GM18861 (cell line): Measurements from ENCODE around the gene LCLAT1.
"Not testable (repeated sequence)": the region's sequence is repeated elsewhere in the genome, so short reads cannot be mapped to it uniquely, and the experiment has no call there.

ENCODE experiments used
- ATAC-seq: cut with Tn5 transposase; IDR thresholded peaks from one replicate; pipeline ENCODE4 v1.9.1; 2021; ENCODE audit not compliant: unreplicated experiment

LCLAT1 gene

DNA sequence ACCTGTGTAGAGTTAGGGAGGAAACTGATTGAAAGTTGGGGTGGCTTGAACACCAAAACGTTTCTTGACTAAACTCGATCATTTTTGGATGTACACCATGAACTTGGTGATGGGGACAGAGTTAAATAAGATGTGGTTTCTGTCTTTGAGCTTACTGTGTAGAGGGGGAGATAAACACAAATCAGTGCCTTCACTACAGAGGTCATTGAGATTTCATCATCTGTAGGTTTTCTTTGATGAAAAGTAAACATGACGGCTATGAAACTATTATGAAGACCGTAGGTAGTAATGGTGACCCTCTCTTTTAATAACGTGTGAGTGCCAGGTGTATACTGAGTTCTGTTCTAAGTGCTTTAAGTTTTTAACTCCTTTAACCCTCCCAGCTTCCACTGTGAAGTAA is 6.5 kb downstream of the LCLAT1 start:
- no peak for ATAC-seq

DNA sequence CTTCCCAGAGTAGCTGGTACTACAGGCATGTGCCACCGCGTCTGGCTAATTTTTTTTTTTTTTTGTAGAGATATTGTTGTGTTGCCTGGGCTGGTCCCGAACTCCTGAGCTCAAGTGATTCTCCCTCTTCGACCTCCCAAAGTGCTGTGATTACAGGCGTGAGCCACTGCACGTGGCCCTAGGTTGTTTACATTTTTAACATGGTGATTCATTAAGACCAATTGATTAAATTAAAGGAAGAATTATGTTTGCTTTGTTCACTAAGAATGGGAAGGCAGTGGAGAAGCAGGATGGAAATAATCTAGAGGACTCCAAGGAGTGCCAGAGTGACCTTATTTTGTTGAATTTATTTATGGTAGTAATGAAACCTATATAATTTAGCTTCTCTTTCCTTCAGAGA is 7.5 kb downstream of the LCLAT1 start:
- ATAC-seq = no peak

DNA sequence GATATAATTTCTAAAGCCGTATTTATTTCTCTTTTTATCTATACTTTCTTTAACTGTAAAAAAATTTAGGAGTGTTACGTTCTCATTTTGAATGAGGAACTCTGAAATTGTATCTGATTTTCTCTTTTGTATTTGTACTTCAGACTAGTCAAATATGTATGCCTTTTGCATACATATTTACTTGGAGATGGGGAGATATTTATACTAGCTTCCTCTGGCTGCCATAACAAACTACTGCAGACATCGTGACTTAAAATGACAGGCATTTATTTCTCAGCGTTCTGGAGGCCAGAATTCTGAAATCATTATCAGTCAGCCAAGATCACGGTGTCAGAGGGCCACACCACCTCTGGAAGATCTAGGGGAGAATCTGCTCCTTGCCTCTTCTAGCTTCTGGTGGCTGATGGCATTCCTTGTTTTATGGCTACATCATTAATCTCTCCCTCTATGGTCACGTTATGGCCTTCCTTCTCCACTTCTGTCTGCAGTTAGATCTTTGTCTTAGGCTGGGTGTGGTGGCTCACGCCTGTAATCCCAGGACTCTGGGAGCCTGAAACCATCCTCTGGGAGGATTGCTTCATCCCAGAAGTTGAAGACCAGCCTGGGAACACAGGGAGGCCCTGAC is 8.2 kb downstream of the LCLAT1 start:
- no peak for ATAC-seq

DNA sequence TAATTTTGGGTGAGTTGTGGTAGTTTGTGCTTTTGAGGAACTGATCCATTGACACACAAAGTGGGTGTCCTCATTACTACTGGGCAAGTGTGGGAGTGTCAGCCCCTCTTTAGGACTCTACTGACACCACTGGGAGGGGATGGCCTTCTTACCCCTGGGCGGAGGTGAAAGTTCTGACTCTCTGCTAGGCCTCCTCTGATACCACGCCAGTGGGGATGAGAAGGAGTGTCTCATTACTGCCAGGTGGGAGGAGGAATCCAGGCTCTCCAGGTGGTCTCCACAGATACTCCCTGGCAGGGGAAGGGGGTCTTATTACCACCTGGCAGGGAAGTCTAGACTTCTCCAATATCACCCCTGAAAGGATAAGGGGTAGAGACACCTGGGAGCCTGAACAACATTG is 9.1 kb downstream of the LCLAT1 start:
- no peak for ATAC-seq

DNA sequence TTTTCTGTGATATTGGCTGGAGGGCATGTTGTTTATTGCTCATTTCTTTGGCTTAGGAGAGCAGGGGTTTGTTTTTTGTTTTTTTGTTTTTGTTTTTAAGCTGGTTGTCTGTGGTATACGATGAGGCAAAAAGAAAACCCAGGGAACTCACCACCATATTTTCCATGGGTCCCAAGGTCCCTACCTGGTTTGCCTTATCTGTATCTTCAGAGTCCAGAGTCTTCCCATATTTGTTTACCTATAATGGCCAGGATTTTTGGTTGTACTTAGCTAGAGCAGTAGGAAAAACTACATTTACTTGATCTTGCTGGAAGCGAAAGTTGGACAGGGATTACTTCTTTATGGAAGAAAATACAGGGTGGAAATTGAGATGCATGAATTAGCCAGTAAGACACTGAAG is 9.5 kb downstream of the LCLAT1 start:
- no peak for ATAC-seq

DNA sequence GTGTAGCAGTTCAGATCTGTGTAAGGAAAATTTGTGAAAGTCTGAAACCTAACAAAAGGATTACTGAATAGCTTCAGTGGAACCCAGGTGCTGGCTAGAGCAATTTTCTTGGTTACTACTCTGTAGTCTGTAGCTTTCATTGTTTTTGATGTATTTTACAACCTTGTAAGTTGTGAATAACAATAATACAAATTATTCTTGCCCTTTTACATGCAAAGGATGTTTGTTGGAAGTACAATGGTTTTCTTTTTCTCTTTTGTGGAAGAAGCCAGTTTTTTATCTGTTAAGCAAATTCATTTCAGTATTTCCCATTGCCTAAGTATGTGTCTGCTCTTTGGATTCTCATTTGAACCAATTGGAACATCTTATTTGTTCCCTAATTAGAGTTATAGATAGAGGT is 10.2 kb downstream of the LCLAT1 start:
- ATAC-seq = no peak

DNA sequence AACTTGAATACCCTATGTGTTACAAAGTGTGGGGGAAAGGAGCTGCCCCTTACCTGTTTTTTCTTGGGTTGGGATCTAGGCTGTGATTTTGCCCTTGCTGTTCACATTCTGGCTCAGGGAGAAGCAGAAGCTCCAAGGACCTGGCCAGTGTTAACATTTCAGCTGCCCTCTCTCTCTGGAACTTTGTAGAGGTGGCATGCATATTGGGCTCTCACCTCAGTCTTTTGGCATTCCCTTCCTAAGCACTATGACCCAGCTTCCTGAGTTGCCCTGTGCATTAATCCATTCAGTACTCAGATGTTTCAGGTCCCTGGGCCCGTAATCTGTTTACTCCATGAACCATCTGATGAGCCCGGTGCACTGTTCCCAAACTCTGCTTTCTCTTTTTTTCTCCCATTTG is 12.1 kb downstream of the LCLAT1 start:
- ATAC-seq = no peak

DNA sequence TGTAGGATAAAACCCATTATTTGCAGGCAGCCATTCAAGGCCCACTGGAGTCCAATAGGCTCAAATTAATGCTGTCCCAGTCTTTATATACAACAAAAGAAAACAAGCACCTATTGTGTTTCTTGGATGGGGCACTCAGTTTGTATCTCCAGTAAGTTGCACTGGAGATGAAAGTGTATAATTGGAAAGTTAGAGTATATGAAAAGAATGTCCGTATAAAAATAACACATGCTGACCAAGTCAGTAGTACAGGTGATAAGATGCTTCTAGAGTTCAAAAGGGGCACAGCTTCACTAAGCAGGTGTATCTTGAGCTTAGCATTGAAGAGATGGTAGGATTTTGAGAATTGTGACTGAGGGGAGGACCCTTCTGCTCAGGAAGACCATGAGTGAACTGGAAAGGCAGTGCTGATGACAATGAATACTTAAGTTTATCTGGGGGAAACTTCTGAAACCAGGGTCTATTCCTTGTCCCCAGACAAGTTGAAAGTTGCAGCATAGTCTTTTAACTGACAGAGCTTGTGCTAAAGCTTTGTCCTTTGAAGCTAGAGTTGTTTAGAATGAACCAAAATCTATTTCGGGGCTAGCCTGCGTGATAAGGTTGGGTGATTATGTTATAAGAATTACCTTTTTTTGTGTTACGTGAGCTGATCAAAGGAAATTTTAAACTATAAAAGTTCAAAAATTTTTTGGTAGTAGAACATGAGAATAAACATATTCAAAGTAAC is 15.2 kb downstream of the LCLAT1 start:
- no peak for ATAC-seq

DNA sequence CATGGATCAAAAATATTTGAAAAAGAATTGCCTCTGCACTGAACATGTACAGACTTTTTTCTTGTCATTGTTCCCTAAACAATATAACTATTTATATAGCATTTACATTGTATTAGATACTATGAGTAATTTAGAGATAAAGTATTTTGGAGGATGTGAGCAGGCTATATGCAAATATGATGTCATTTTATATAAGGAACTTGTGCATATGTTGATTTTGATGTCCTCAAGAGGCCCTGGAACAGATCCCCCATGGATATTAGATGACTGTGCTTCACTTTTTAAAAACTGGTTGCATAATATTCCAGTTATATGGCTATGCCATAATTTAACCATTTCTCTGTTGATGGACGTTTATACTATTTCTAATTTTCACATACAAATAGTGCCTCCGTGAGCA is 16.5 kb downstream of the LCLAT1 start:
- no peak for ATAC-seq

DNA sequence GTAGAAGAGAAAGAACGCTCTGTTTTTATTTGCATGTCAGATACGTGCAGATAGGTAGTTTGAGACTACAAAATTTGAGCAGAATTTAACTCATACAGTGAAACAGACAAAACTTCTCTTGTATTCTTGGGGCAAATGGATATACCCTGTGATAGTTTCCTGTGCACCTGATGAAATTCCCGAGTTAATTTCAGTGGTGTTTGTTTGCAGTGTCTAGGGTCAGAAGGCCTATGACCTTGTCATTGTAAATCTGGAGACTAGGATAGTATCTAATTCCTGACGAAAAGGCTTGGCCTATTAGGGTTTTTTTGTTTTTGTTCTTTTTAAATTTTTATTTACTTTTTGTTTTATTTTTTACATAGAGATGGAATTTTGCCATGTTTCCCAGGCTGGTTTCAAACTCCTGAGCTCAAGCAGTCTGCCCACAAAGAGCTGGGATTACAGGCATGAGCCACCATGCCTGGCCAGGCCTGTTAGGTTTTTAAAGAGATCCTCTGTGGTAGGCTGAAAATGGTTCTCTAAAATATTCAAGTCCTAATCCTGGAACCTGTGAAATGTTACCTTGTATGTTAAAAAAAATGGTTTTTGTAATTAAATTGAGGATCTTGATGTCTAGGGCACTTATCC is 17.6 kb downstream of the LCLAT1 start:
- no peak for ATAC-seq

DNA sequence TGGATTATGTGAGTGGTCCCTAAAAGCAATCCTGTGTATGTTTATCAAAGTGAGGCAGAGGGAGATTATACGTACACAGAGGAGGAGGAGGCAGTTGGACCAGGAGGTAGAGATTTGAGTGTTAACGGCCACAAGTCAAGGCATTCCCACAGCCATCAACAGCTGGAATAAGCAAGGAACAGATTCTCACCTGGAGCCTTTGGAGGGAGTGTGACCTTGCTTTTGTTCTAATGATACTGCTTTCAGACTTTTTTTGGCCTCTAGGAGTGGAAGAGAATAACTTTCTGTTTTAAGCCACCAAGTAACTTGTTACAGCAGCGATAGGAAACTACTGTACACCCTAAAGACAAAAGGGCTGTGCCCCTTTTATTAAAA is 18.1 kb downstream of the LCLAT1 start:
- ATAC-seq = no peak

DNA sequence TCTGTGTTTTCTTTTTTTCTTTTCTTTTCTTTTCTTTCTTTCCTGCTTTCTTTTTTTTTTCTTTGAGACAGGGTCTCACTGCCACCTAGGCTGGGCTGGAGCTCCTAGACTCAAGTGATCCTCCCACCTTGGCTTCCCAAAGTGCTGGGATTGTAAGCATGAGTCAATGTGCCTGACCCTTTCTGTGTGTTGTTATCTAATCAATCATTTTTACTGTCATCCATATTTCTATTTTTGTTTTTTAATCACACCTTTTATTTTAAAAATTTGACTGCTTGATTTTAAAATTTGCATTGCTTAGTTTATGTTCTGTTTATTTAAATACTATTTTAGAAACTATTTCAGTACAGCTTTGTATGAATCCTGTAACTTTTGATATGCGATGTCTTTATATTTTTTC is 19.2 kb downstream of the LCLAT1 start:
- ATAC-seq = no peak

DNA sequence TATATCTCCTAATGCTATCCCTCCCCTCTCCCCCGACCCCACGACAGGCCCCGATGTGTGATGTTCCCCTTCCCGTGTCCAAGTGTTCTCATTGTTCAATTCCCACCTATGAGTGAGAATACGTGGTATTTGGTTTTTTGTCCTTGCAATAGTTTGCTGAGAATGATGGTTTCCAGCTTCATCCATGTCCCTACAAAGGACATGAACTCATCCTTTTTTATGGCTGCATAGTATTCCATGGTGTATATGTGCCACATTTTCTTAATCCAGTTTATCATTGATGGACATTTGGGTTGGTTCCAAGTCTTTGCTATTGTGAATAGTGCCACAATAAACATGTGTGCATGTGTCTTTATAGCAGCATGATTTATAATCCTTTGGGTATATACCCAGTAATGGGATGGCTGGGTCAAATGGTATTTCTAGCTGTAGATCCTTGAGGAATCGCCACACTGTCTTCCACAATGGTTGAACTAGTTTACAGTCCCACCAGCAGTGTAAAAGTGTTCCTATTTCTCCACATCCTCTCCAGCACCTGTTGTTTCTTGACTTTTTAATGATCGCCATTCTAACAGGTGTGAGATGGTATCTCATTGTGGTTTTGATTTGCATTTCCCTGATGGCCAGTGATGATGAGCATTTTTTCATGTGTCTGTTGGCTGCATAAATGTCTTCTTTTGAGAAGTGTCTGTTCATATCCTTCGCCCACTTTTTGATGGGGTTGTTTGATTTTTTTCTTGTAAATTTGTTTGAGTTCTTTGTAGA is 20.2 kb downstream of the LCLAT1 start:
- ATAC-seq = not testable (repeated sequence)

DNA sequence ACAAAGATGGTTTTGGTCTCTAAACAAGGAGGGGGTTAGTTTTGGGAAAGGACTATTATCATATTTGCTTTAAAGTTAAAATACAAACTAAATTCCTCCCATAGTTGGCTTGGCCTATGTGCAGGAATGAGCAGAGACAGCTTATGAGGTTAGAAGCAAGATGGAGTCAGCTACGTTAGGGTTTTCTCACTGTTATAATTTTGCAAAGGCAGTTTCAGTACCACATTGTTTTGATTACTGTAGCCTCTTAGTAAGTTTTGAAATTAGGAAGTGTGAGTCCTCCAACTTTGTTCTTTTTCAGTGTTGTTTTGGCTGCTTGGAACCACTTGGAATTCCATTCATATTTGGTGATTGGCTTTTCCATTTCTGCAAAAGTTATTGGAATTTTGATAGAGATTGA is 23.4 kb downstream of the LCLAT1 start:
- ATAC-seq = no peak

DNA sequence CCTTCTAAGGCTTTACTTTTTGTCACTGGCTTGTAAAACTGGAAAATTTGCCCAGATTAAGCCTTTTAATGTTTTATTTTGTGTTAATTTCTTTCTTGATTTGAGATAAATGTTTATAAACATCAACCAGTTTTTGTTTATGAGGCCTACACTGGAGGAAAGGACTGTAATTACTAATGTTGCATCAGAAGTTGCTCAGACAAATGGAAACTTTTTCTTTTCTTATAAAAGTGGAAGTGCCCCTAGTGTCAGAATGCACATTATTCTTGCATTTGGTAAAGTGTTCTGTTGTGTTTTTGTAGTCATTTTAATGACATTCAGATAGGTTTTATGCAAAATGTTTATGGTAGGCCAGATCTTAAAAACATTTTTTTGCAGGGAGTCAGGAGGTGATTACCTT is 25.3 kb downstream of the LCLAT1 start:
- no peak for ATAC-seq

DNA sequence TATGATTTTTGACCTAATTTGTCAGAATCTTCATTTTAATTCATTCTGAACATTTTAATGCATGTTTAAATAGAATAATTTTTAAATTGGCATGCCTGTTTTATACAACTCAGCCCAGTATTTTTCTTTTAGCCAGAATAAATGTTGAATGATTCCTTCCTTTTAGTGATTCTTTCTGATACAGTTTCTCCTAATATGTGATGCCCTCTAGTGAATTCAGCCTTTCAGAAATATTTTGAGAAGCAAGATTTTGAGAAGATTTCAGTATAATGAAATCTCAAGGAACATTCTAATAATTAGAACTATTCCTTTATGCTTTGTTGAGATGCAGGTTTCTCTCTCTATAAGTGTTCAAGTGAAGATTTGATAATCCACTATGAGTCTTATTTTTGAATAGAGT is 28.5 kb downstream of the LCLAT1 start:
- ATAC-seq = no peak

DNA sequence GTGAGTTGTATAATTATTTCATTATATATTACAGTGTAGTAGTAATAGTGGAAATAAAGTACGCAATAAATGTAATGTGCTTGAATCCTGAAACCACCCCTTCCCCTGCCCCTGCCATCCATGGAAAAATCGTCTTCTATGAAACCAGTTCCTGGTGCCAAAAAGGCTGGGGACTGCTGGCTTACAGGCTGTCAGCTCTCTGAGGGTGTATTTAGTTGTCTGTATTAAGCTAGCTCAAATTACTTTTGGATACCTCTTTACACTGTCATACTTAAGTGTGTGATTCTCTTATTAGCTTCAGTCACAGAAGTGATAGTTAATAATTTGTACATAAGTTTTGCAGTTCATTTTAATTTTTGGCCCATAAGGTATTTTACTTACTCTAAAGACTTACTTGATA is 29.6 kb downstream of the LCLAT1 start:
- ATAC-seq = no peak

DNA sequence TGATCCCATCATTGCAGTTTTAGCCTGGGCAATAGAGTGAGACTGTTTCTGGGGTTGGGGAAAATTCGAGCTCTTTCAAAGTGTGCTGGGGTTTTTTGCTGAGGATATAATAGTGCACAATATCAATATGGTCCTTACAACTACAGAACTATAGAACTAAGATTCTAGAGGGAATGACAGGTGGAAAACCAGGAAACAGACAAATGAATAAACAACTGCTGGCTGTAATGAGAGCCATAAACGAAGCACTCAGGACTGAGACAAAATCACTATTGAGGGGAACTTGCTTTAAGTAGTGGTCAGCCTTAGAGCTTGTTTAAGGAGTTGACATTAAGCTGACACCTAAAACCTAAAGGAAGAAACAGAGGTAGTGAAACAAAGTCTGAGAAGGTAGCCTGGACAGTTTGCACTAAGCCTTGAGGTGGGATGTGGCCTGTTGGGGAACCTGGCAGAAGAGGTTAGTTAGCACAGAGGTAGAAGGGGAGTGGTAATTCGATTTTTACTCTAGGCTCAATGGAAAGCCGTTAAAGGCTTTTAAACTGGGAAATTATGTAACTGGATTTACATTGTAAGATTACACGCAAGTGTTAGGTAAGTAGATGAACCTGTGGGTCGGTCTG is 33.8 kb downstream of the LCLAT1 start:
- no peak for ATAC-seq

DNA sequence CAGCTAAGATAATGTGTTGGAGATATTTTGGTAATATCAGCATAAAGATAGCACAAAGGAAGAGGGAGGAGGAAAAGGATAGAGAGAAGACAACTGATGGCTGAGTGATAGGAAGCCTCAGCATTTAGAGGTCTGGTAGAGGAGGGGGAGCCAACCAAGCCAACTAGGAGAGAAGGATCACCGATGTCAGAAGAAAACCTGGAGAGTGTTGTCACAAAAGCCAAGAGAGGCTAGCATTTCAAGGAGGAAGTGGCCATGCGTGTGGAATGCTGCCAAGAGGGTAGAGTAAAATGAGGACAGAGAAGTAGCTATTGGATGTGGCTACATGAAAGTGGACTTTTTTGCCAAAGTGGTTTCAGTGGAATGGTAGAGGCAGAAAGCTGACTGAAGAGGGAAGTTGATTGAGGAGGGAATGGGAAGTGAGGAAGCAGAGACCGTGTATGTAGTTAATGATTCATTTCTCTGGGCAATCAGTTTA is 34.3 kb downstream of the LCLAT1 start:
- ATAC-seq = no peak

DNA sequence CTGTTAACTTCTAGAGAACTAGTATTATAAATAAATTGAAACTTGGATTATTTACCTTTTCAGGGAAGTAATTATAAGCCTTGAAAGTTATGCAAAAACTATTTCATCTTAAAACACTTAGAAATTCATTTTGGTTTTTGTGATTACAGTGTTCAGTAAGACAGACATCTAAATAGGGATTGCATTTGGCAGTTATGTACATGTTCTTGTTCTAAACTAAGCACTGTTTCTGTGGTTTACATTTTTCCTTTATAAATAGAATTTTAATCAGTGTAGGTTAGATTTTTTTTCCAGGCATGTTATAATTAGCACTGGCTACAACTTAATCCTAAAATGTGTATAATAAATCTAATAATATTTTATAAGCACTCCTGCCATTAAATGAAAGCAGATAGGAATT is 35.0 kb downstream of the LCLAT1 start:
- ATAC-seq = no peak

DNA sequence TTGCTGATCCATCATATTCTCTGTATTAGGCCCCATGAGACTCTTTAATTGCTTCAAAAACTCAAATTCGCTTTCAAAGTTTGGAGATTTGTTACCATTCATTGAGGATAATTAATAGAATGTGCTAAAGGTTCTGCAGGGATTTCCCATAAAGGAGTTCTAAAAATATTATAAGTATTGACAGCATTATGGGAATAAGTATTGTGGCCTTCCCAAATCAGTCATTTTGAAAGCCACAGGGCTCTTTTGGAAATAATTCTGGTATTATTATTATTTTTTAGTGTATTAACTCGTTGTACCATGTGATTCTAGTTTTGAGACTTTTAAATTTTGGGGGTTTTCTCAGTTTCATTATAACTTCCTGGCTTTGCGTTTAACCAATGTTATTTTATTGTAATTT is 37.1 kb downstream of the LCLAT1 start:
- ATAC-seq = no peak
